ENCODE results near the gene MKKS. TPM values are rescaled to one million over a fixed set of nuclear protein-coding genes. Genes with fewer than 3 reads are reported as not detected.

MKKS gene
- total and polyA plus RNA-seq, 2 of the 13 experiments (the other 11 are each of a cell fraction or from before 2014, with no cell fraction given), result 26.7 to 34.5 TPM

- TF ChIP-seq REPIN1 (CRISPR knock-in tag; IDR thresholded peaks at IDR 0.05; ENCODE audit: borderline replicate concordance, low read depth), result peak; percentile 81; the same call in 1 of the 2 replicates
- no peak for TF ChIP-seq SRSF9 (IDR thresholded peaks at IDR 0.05; ENCODE audit: borderline replicate concordance, insufficient read depth, low read depth, low read length, poor library complexity, severe bottlenecking)
- TF ChIP-seq ZNF776 (CRISPR knock-in tag; IDR thresholded peaks at IDR 0.05), result peak; percentile 44; the same call in 1 of the 2 replicates
- TF ChIP-seq MAFK (conservative IDR thresholded peaks at IDR 0.05 in 1 of 2, IDR thresholded peaks at IDR 0.05 in 1 of 2; ENCODE audit: low read length in 2 of 2), result no peak
- TF ChIP-seq ZZZ3 (CRISPR knock-in tag; IDR thresholded peaks at IDR 0.05; ENCODE audit: borderline replicate concordance), result no peak
- TF ChIP-seq ZNF234 (CRISPR knock-in tag; conservative IDR thresholded peaks at IDR 0.05), result no peak
- no peak for TF ChIP-seq KMT2A (CRISPR knock-in tag; IDR thresholded peaks at IDR 0.05)
- no peak for TF ChIP-seq NKX3-1 (CRISPR knock-in tag; IDR thresholded peaks at IDR 0.05)
- TF ChIP-seq ZSCAN22 (CRISPR knock-in tag; IDR thresholded peaks at IDR 0.05), result no peak
- TF ChIP-seq ZNF543 (CRISPR knock-in tag; IDR thresholded peaks at IDR 0.05), result no peak
- no peak; the same call in 1 of the 2 replicates for TF ChIP-seq ZNF44 (CRISPR knock-in tag; IDR thresholded peaks at IDR 0.05)
- peak; percentile 78 for TF ChIP-seq MED8 (CRISPR knock-in tag; IDR thresholded peaks at IDR 0.05; ENCODE audit: insufficient replicate concordance)
- TF ChIP-seq RBM39 (IDR thresholded peaks at IDR 0.05; ENCODE audit: low read depth, low read length, poor library complexity, severe bottlenecking), result no peak
- no peak for TF ChIP-seq ZNF18 (CRISPR knock-in tag; IDR thresholded peaks at IDR 0.05; ENCODE audit: insufficient replicate concordance)
- no peak for TF ChIP-seq KLF13 (CRISPR knock-in tag; IDR thresholded peaks at IDR 0.05)
- no peak for TF ChIP-seq ATF5 (CRISPR knock-in tag; IDR thresholded peaks at IDR 0.05; ENCODE audit: low read depth)
- peak; percentile 74 for TF ChIP-seq GFI1 (CRISPR knock-in tag; IDR thresholded peaks at IDR 0.05; ENCODE audit: borderline replicate concordance)
- no peak for TF ChIP-seq GMEB2 (CRISPR knock-in tag; IDR thresholded peaks at IDR 0.05; ENCODE audit: low read depth)
- TF ChIP-seq ZNF160 (CRISPR knock-in tag; IDR thresholded peaks at IDR 0.05), result 0 out of 2 replicates have a peak, but pooled peaks have one; percentile 10
- 0 out of 2 replicates have a peak, but pooled peaks have one; percentile 40 for TF ChIP-seq RARG (CRISPR knock-in tag; IDR thresholded peaks at IDR 0.05; ENCODE audit: low read depth)
- no peak for TF ChIP-seq ZNF724P (CRISPR knock-in tag; IDR thresholded peaks at IDR 0.05; ENCODE audit: borderline replicate concordance)
- no peak for TF ChIP-seq ZNF446 (CRISPR knock-in tag; IDR thresholded peaks at IDR 0.05)
- TF ChIP-seq U2AF2 (IDR thresholded peaks at IDR 0.05; ENCODE audit: low read depth, low read length), result no peak
- peak; percentile 99 for TF ChIP-seq ARID3A (IDR thresholded peaks at IDR 0.05; ENCODE audit: low read depth, low read length)
Measured at GRCh38 chr20:10367943-10368701, 65.9 kb downstream of the MKKS start (continued).

Data from HepG2 (cell line).